DND-41 (cell line): Measurements from ENCODE around the gene FLII.

Experiments used
- CTCF ChIP-seq: IDR thresholded peaks from 2 replicates; pipeline ENCODE4 v1.5.1; 2012; ENCODE audit warnings: borderline replicate concordance, low read length, moderate library complexity, mild to moderate bottlenecking; ENCODE audit not compliant: poor library complexity, severe bottlenecking; ENCODE audit errors: extremely low read depth
- EZH2 ChIP-seq: IDR thresholded peaks from 3 replicates; pipeline ENCODE4 v1.6.1; 2012; ENCODE audit warnings: borderline replicate concordance, low read depth, mild to moderate bottlenecking, moderate library complexity, low read length, inconsistent platforms; ENCODE audit not compliant: severe bottlenecking

- no peak for TF ChIP-seq CTCF
- no peak for TF ChIP-seq EZH2
These were observed 22.0 kb downstream of the FLII start for GRCh38 chr17:18236494-18236893.
